Body of pancreas (tissue), 4 donors: ENCODE data around the gene FBLN1. TPM values are rescaled to one million over a fixed set of nuclear protein-coding genes. Genes with fewer than 3 reads are reported as not detected.

Experiments used
- ATAC-seq: fragments of 150-250 bp; one replicate; pipeline ENCODE4 v1.9.1; 2016
- DNase-seq, 4 donors: peaks; one replicate each; pipeline ENCODE4 v3.0.0-alpha.2; 2019
- H3K27ac ChIP-seq, 4 donors: fragments of 200-600 bp; sonication (generic); 1 replicate in 3 of 4; 2 replicates in 1 of 4; pipeline versions ENCODE4 v1.5.1 to v1.6.1; 2016 to 2019; ENCODE audit warnings: mild to moderate bottlenecking in 1 of 4, mixed read lengths in 1 of 4, moderate library complexity in 1 of 4
- H3K27me3 ChIP-seq, 2 donors: fragments of 200-600 bp; sonication (generic); one replicate each; pipeline ENCODE4 v1.6.0; 2016; ENCODE audit warnings: mild to moderate bottlenecking in 1 of 2
- H3K36me3 ChIP-seq, 2 donors: fragments of 200-600 bp; sonication (generic); replicated peaks in 1 of 2; 2 replicates each; pipeline ENCODE4 v1.5.1; 2016; ENCODE audit warnings: low read depth in 2 of 2; ENCODE audit not compliant: insufficient read depth in 1 of 2
- H3K4me1 ChIP-seq: fragments of 200-600 bp; sonication (generic); one replicate; pipeline ENCODE4 v1.6.0; 2016
- H3K4me3 ChIP-seq, 2 donors: fragments of 200-600 bp; sonication (generic); 1 replicate in 1 of 2; 2 replicates in 1 of 2; pipeline ENCODE4 v1.5.1; 2016 to 2019
- H3K9me3 ChIP-seq, 3 donors: fragments of 200-600 bp; sonication (generic); 1 replicate in 2 of 3; 2 replicates in 1 of 3; pipeline ENCODE4 v1.5.1; 2016
- CTCF ChIP-seq, 7 experiments: fragments of 450-650 bp in 4 of 7; fragments of 200-600 bp in 3 of 7; sonication (generic) in 3 of 7; IDR thresholded peaks; one replicate each; pipeline ENCODE4 v1.5.1; 2016 to 2019; ENCODE audit warnings: antibody characterized with exemption in 7 of 7
- POLR2A ChIP-seq, 3 donors: fragments of 450-650 bp; IDR thresholded peaks; one replicate each; pipeline ENCODE4 v1.6.1; 2016; ENCODE audit warnings: antibody characterized with exemption in 3 of 3, mild to moderate bottlenecking in 2 of 3
- whole genome bisulfite sequencing, 2 donors: methylation state at CpG; one replicate each; pipeline ENCODE4 v1.1.5; 2017; 5-methylcytosine and 5-hydroxymethylcytosine counted together
- intact Hi-C: fragments of 100-400 bp; cut with DNase I; formaldehyde crosslinking; loops from one replicate; pipeline ENCODE4 v1.15.1; 2023
- total RNA-seq, 2 donors: library from RNA; depleted of rRNA; stranded (reverse); fragments of >200 nt; gene quantifications; one replicate each; pipeline ENCODE4 v1.1.0, GENCODE V29; 2016

FBLN1 gene
- total RNA-seq, 2 donors from 2014 or later = 97.0 to 119 TPM

GRCh38 chr22:45582955-45583320 is 80.3 kb downstream of the FBLN1 start:
- no peak for DNase-seq
- no peak for TF ChIP-seq CTCF (IDR thresholded peaks at IDR 0.05)
- TF ChIP-seq POLR2A (IDR thresholded peaks at IDR 0.05) = no peak
- Histone ChIP-seq H3K36me3 (no peaks in the 10 kb centered on the region), H3K4me3 (no peak overlapping the region), H3K27me3 (no peaks in the 10 kb centered on the region), H3K27ac (no peak overlapping the region), H3K9me3 (no peaks in the 10 kb centered on the region), H3K4me1 (no peaks in the 10 kb centered on the region)
- intact Hi-C loops = no loop called here
- 51 to 71% methylated on average over 6 of the region's 6 CpGs for WGBS, 2 donors
- ATAC-seq = no peak

- intact Hi-C loops = no loop called here
- Histone ChIP-seq H3K4me1 (no peaks in the 10 kb centered on the region), H3K4me3 (no peak overlapping the region), H3K36me3 (no peaks in the 10 kb centered on the region), H3K27ac (no peak overlapping the region), H3K9me3 (no peaks in the 10 kb centered on the region), H3K27me3 (no peaks in the 10 kb centered on the region)
- DNase-seq (no peak), ATAC-seq (no peak)
- 62 to 71% methylated on average over 5 of the region's 5 CpGs for WGBS, 2 donors
- TF ChIP-seq CTCF (IDR thresholded peaks at IDR 0.05) = no peak
Measured at GRCh38 chr22:45583504-45583903, 80.8 kb downstream of the FBLN1 start.

GRCh38 chr22:45584121-45584570 is 81.5 kb downstream of the FBLN1 start:
- no peaks in the 10 kb centered on the region for H3K9me3 ChIP-seq
- no peak overlapping the region for H3K27ac ChIP-seq
- WGBS, 2 donors = 35 to 53% methylated on average over 14 of the region's 14 CpGs
- no peaks in the 10 kb centered on the region for H3K36me3 ChIP-seq
- H3K4me3 ChIP-seq = no peak overlapping the region
- H3K4me1 ChIP-seq = no peaks in the 10 kb centered on the region
- no peak for ATAC-seq
- DNase-seq = no peak
- TF ChIP-seq CTCF (IDR thresholded peaks at IDR 0.05) (no peak), POLR2A (IDR thresholded peaks at IDR 0.05) (no peak)
- no peaks in the 10 kb centered on the region for H3K27me3 ChIP-seq
- intact Hi-C loops = no loop called here

- no peaks in the 10 kb centered on the region for H3K36me3 ChIP-seq
- no peak overlapping the region for H3K4me3 ChIP-seq
- no peaks in the 10 kb centered on the region for H3K9me3 ChIP-seq
- ATAC-seq (no peak), DNase-seq (no peak)
- H3K27me3 ChIP-seq = no peaks in the 10 kb centered on the region
- no peak overlapping the region for H3K27ac ChIP-seq
- intact Hi-C loops = no loop called here
- TF ChIP-seq POLR2A (IDR thresholded peaks at IDR 0.05) = no peak
- TF ChIP-seq CTCF (IDR thresholded peaks at IDR 0.05) = no peak
- 66 to 76% methylated on average over 17 of the region's 17 CpGs for WGBS, 2 donors
- H3K4me1 ChIP-seq = no peaks in the 10 kb centered on the region
Measured at GRCh38 chr22:45584621-45585436, 82.1 kb downstream of the FBLN1 start.

GRCh38 chr22:45585437-45585755 is 82.7 kb downstream of the FBLN1 start:
- 43 to 60% methylated on average over 6 to 13 of the region's 13 CpGs for WGBS, 2 donors
- Histone ChIP-seq H3K27ac (no peak overlapping the region), H3K9me3 (no peaks in the 10 kb centered on the region), H3K36me3 (no peaks in the 10 kb centered on the region), H3K4me3 (no peak overlapping the region), H3K4me1 (no peaks in the 10 kb centered on the region), H3K27me3 (no peaks in the 10 kb centered on the region)
- intact Hi-C loops = no loop called here
- ATAC-seq (no peak), DNase-seq (no peak)
- TF ChIP-seq CTCF (IDR thresholded peaks at IDR 0.05) (no peak), POLR2A (IDR thresholded peaks at IDR 0.05) (no peak)
